ENCODE results near the gene AGAP1. TPM values are rescaled to one million over a fixed set of nuclear protein-coding genes. Genes with fewer than 3 reads are reported as not detected.

AGAP1 gene
- total RNA-seq, 4 donors from 2014 or later = 33.7 to 55.2 (median 37.5) TPM

GRCh38 chr2:235576337-235576910 is 82.6 kb downstream of the AGAP1 start:
- Histone ChIP-seq H3K4me3 (no peak overlapping the region), H3K27ac (peak overlapping the region in 1 of 4 donors; percentile 24), H3K36me3 (no peaks in the 10 kb centered on the region), H3K4me1 (peaks cover 0 to 25% (median 0%) of the 10 kb centered on the region in 3 donors), H3K9me3 (no peaks in the 10 kb centered on the region), H3K27me3 (no peaks in the 10 kb centered on the region)
- 83% methylated on average over 2 of the region's 11 CpGs; no CpG with 5 or more reads in 1 of the 2 donors for WGBS, 2 donors (ENCODE audit: low coverage in 1 of 2)
- ATAC-seq = no peak
- no peak for TF ChIP-seq POLR2A (IDR thresholded peaks at IDR 0.05)
- no peak for TF ChIP-seq POLR2AphosphoS5 (IDR thresholded peaks at IDR 0.05)
- no peak for TF ChIP-seq EP300 (IDR thresholded peaks at IDR 0.05)
- TF ChIP-seq CTCF (IDR thresholded peaks at IDR 0.05) = no peak

GRCh38 chr2:235577404-235578330 is 83.8 kb downstream of the AGAP1 start:
- H3K27ac ChIP-seq = peak overlapping the region in 2 of 4 donors; percentile 24 to 36
- H3K4me3 ChIP-seq = no peak overlapping the region
- peaks cover 0 to 28% (median 0%) of the 10 kb centered on the region in 3 donors for H3K4me1 ChIP-seq
- H3K9me3 ChIP-seq = no peaks in the 10 kb centered on the region
- TF ChIP-seq CTCF (IDR thresholded peaks at IDR 0.05) = no peak
- TF ChIP-seq POLR2AphosphoS5 (IDR thresholded peaks at IDR 0.05) = no peak
- no peak for TF ChIP-seq POLR2A (IDR thresholded peaks at IDR 0.05)
- no peak for TF ChIP-seq EP300 (IDR thresholded peaks at IDR 0.05)
- peak; percentile 31 for ATAC-seq
- H3K27me3 ChIP-seq = no peaks in the 10 kb centered on the region
- no peaks in the 10 kb centered on the region for H3K36me3 ChIP-seq
- 73 to 76% methylated on average over 5 of the region's 28 CpGs for WGBS, 2 donors (ENCODE audit: low coverage in 1 of 2)

- Histone ChIP-seq H3K9me3 (no peaks in the 10 kb centered on the region), H3K27ac (no peak overlapping the region), H3K4me3 (no peak overlapping the region), H3K4me1 (peaks cover 0 to 20% (median 0%) of the 10 kb centered on the region in 3 donors), H3K27me3 (no peaks in the 10 kb centered on the region), H3K36me3 (no peaks in the 10 kb centered on the region)
- WGBS, 2 donors (ENCODE audit: low coverage in 1 of 2) = 95% methylated on average over 6 to 8 of the region's 9 CpGs
- TF ChIP-seq CTCF (IDR thresholded peaks at IDR 0.05) (no peak), POLR2AphosphoS5 (IDR thresholded peaks at IDR 0.05) (no peak), POLR2A (IDR thresholded peaks at IDR 0.05) (no peak), EP300 (IDR thresholded peaks at IDR 0.05) (no peak)
- no peak for ATAC-seq
These were observed 85.3 kb downstream of the AGAP1 start for GRCh38 chr2:235579128-235579527.

- ATAC-seq = no peak
- Histone ChIP-seq H3K9me3 (no peaks in the 10 kb centered on the region), H3K4me1 (peaks cover 0 to 17% (median 0%) of the 10 kb centered on the region in 3 donors), H3K27ac (no peak overlapping the region), H3K36me3 (no peaks in the 10 kb centered on the region), H3K4me3 (no peak overlapping the region), H3K27me3 (no peaks in the 10 kb centered on the region)
- 82 to 83% methylated on average over 2 to 5 of the region's 7 CpGs for WGBS, 2 donors (ENCODE audit: low coverage in 1 of 2)
- TF ChIP-seq CTCF (IDR thresholded peaks at IDR 0.05) (no peak), POLR2AphosphoS5 (IDR thresholded peaks at IDR 0.05) (no peak), EP300 (IDR thresholded peaks at IDR 0.05) (no peak), POLR2A (IDR thresholded peaks at IDR 0.05) (no peak)
These were observed 86.7 kb downstream of the AGAP1 start for GRCh38 chr2:235580426-235581157.
